Caki2 (cell line): Measurements from ENCODE around the gene COMP. TPM values are rescaled to one million over a fixed set of nuclear protein-coding genes. Genes with fewer than 3 reads are reported as not detected.
"Not testable (repeated sequence)": the region's sequence is repeated elsewhere in the genome, so short reads cannot be mapped to it uniquely, and the experiment has no call there.

Experiments used
- DNase-seq: peaks from one replicate; pipeline ENCODE4 v3.0.0-alpha.2; 2015; ENCODE audit warnings: low read depth
- in situ Hi-C: cut with HindIII; loops from 2 replicates; pipeline ENCODE4 v1.10.0; 2016; ENCODE audit warnings: low sequenced_read_pairs, low pct_unique_long_range_greater_than_20kb, mixed read lengths
- total RNA-seq: library from RNA; depleted of rRNA; stranded (reverse); fragments of >200 nt; shearing (Covaris generic); gene quantifications from 2 replicates; pipeline ENCODE4 v1.2.3, GENCODE V29; 2014; ENCODE audit warnings: low replicate concordance; rRNA removed

Gene COMP
- total RNA-seq, 1 experiment from 2014 or later = not detected

- in situ Hi-C loops = no loop called here
Measured at GRCh38 chr19:18741124-18742121, 49.7 kb downstream of the COMP start.

GRCh38 chr19:18738961-18739690 lies 52.0 kb downstream of the COMP start:
- no peak for DNase-seq
- in situ Hi-C loops = no loop called here

More at GRCh38 chr19:18741124-18742121, 49.7 kb downstream of the COMP start:
- DNase-seq = no peak

DNA sequence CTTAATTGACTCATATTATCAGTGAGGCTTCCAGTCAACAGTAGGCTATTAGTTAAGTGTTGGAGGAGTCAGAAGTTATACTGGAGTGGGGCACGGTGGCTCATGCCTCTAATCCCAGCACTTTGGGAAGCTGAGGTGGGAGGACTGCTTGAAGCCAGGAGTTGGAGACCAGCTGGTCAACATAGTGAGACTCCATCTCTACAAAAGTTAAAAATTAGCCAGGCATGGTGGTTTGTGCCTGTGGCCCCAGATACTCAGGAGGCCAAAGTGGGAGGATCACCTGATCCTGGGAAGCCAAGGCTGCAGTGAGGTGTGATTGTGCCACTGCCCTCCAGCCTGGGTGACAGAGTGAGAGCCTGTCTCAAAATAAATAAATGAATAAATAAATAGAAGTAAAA lies 53.2 kb downstream of the COMP start:
- DNase-seq = peak; percentile 66
- in situ Hi-C loops = no loop called here

DNA sequence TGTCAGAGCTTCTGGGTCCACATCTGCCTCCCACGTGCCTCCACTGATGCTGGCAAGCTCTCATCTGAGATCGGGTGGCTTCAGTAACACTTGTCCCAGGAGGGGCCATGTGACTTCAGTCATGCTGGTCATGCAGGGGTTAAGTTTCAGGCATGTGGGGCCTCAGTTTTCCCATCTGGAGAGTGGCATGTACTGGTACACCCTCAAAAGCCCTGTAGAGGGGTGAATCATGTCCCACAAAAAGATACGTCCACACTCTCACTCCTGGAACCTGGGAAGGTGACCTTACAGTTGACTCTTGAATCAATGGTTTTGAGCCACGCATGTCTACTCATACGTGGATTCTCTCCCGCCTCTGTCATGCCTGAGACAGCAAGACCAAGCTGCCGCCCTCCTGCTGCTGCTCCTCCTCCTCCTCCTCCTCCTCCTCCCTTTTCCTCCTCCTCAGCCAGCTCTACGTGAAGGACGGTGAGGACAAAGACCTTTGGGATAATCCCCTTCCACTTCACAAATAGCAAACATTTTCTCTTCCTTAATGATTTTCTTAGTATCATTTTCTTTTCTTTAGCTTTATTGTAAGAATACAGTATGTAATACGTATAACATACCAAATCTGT lies 53.7 kb downstream of the COMP start:
- in situ Hi-C loops = no loop called here
- DNase-seq = no peak

GRCh38 chr19:18736415-18737336 lies 54.4 kb downstream of the COMP start:
- DNase-seq = no peak
- in situ Hi-C loops = no loop called here

DNA sequence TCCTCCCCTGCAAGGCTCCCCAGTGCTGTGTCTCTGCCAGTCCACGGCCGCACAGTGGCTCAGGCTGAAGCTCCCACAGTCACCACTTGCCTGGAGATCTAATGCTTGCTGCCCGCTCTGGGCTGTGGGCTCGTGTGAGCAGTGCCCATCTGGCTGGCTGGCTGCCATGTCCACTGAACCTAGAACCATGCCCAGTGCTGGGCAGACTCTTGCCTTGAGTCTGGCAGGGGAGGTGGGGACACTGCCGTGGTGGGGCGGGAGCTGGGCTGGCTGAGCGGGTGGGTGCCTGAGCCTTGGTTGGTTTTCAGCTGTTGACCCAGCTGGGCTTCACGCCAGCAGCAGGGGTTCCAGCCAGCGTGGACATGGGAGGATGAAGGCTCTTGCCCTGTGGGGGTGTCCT lies 55.4 kb downstream of the COMP start:
- in situ Hi-C loops = no loop called here

DNA sequence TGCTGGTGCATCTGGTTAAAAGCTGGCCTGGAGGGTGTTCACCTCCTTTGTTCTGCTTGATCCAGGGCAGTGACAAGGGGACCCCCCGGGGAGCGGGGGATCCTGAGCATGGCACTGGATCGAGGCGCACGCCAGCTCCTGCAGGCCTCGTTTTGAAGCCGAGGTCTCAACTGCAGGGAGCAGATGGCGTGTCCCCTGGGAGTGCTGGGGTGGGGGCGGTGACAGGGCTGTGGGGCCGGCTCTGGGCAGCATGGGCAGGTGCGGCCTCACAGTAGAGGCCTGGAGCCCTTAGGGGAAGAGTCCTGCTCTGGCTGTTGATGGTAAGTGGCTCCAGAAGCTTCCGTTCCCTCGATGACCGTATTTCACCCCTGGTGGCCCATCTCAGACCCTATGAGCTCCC lies 55.8 kb downstream of the COMP start:
- in situ Hi-C loops = no loop called here
- no peak for DNase-seq

More for the DNA sequence above, 55.4 kb downstream of the COMP start:
- no peak for DNase-seq

DNA sequence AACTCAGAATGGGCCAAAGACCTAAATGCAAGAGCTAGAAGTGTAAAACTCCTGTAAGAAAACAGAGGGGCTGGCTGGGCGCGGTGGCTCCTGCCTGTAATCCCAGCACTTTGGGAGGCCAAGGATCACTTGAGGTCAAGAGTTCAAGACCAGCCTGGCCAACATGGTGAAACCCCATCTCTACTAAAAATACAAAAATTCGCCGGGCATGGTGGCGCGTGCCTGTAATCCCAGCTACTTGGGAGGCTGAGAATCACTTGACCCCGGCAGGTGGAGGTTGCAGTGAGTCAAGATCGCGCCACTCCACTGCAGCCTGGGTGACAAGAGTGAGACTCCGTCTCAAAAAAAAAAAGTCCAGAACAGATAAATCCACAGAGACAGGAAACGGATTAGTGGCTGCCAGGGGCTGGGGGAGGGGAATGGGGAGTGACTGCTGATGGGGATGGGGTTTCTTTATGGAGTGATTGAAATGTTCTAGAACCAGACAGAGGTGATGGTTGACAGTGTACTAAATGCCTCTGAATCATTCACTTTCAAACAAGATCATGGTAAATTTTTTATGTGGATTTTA lies 57.3 kb downstream of the COMP start:
- in situ Hi-C loops, DNase-seq: not testable (repeated sequence)

DNA sequence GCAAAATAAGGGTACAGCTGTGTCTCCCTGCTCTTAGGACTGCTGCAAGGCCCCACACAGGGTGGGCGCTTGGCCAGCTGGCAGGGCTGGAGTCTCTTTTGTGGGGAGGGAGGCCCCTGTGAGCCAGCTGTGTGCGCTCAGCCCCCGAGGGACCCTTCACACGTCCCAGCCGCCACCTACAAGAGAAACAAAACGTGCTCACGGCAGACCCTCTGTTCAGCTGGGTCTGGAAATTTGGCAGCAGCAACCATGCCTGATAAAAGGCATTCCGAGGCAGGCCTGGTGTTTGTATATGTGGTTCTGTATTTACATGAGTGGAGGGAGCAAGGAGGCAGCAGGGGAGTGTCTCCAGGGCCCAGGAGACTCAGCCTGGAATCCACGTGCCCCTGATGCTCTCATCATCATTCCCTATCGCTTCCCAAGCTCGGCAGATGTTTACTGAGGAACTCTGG lies 57.9 kb downstream of the COMP start:
- DNase-seq = no peak
- in situ Hi-C loops = no loop called here

Other genes with a start within 250 kb of the COMP start
- gene FKBP8, start 247.7 kb downstream of the COMP start, total RNA-seq = 418 and 487 TPM in 2 replicates
- 99.2 and 181 TPM in 2 replicates for gene KXD1, start 233.4 kb downstream of the COMP start, total RNA-seq
- gene UBA52, start 219.4 kb downstream of the COMP start, total RNA-seq = 628 and 713 TPM in 2 replicates
- gene REX1BD, start 202.5 kb downstream of the COMP start, total RNA-seq = 189 and 207 TPM in 2 replicates
- gene CRLF1, start 184.5 kb downstream of the COMP start, total RNA-seq = 9.8 and 51.0 TPM in 2 replicates
- gene TMEM59L, start 178.4 kb downstream of the COMP start, total RNA-seq = 0.14 and 0.90 TPM in 2 replicates
- gene KLHL26, start 154.3 kb downstream of the COMP start, total RNA-seq = 4.1 and 11.2 TPM in 2 replicates
- gene CRTC1, start 107.6 kb downstream of the COMP start, total RNA-seq = 1.6 and 4.5 TPM in 2 replicates
- 70.9 and 71.8 TPM in 2 replicates for gene UPF1, start 40.7 kb upstream of the COMP start, total RNA-seq
- gene CERS1, start 104.9 kb upstream of the COMP start, total RNA-seq = 7.7 and 13.1 TPM in 2 replicates
- gene COPE, start 128.1 kb upstream of the COMP start, total RNA-seq = 596 and 615 TPM in 2 replicates
- gene DDX49, start 128.4 kb upstream of the COMP start, total RNA-seq = 91.7 and 101 TPM in 2 replicates
- gene HOMER3, start 149.9 kb upstream of the COMP start, total RNA-seq = 115 and 131 TPM in 2 replicates
- 33.4 and 36.5 TPM in 2 replicates for gene SUGP2, start 242.2 kb upstream of the COMP start, total RNA-seq
- gene ARMC6, start 242.3 kb upstream of the COMP start, total RNA-seq = 84.8 and 99.9 TPM in 2 replicates